Pulmonary artery endothelial cell (primary cell): ENCODE measurements around the gene NOCT. TPM values are rescaled to one million over a fixed set of nuclear protein-coding genes. Genes with fewer than 3 reads are reported as not detected.
"Not testable (repeated sequence)": the region's sequence is repeated elsewhere in the genome, so short reads cannot be mapped to it uniquely, and the experiment has no call there.

Experiments
- DNase-seq: peaks from one replicate; pipeline ENCODE4 v3.0.0-alpha.2; 2011; ENCODE audit warnings: low read depth, low spot score
- total RNA-seq: library from RNA; depleted of rRNA; stranded (reverse); fragments of >200 nt; gene quantifications from 2 replicates; pipeline ENCODE4 v1.2.3, GENCODE V29; 2014

The NOCT gene
- 23.6 and 30.3 TPM in 2 replicates for total RNA-seq

- DNase-seq: peak; percentile 78
Measured at GRCh38 chr4:139015269-139015947, at the start of gene NOCT. TSS of gene NOCT (plus strand) at chr4:139015781. CDS start at chr4:139015982, 201 bp downstream.

DNA sequence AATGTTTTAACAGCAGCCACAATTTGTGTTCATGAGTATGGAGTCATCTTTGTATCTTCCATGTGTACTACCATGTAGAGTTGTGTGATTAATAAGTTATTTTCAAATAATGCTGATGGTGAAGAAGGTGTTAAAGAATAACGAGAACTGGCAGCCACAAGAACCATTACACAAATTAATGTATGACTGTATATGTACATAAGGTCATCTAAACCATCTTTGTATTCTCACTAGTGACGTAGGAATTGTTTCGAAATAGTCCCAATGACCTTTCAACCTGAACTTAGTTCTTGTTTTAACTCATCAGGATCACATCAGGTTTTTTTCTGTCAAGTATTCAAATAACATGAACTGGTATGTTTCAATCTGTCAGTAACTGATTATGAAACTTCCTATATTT, 48.3 kb upstream of the NOCT start:
- no peak for DNase-seq

DNA sequence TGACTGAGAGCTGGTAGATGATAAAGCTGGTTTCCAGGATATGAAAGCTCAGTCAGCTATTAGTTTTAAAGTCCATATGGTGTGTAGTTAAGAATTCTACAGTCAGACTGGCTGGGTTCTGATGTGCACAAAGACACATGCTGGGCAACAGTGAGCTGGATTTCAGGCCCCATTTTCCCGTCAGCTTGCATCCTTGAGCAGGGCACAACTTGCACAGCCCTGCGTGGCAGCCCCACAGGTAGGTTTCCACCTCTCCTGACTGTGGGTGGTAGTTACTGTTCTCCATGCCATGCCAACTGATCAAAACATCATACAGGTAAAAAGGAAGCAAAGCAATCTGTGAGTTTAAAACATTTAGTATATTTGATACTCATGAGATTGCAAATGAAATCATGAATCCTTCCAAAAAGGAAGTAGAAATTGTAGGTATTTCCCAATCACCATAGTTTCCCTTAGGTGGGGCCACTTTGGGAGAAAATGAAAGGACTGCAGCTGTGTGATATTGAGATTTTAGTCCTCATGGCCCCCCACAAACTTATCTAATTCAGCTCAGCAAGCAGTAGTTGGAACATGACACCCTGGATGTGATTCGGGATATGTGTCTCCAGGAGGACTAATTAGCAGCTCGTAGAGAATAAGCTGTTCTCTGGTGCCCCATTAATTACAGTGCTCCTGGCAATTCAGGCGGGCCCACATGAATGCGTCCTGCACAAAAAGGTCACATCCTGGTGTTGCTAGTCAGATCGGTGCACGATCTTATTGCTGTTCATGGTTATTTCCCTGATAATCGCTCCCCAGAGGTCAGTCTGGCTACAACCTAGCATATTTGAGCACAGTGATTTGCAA, 42.4 kb upstream of the NOCT start:
- no peak for DNase-seq

DNA sequence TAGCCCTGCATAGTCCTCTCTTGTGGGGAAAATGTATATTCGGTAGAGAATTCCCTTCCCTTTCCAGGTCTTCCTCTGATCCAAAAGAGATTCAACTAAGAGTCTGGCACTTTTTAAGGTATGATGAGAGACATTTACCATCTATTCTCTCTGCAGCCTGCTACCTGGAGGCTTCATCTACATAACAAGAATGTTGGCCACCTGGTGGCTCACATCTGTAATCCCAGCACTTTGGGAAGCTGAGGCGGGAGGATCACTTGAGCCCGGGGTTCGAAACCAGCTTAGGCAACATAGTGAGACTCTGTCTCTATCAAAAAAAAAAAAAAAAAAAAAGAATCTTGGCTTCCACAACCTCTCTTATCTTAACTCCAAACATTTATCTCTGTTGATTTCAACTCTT, 40.4 kb upstream of the NOCT start:
- DNase-seq: no peak

- no peak for DNase-seq
Measured at GRCh38 chr4:138976526-138976925, 39.1 kb upstream of the NOCT start.

DNA sequence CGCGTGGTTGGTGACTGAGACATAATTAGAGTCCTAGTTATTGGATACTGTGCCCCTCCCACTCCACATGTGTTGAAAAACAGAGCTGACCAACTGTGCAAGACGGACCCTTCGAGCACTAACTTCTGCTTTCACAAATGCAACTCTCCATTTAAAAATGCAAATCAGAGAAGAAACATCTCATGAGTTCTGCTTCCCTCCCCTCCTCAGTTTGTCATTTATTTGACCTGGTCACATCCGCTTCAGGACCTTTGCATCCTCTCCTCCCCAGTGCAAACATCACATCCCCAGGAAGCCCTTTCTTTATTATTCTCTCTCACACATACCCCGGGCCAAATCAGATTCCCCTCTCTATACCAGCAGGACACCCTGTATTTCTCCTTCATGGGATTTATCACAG, 38.1 kb upstream of the NOCT start:
- DNase-seq: no peak

GRCh38 chr4:138978028-138978585, 37.5 kb upstream of the NOCT start:
- DNase-seq: no peak

GRCh38 chr4:138978600-138978999, 37.0 kb upstream of the NOCT start:
- DNase-seq: no peak

- no peak for DNase-seq
Measured at GRCh38 chr4:138979742-138980141, 35.8 kb upstream of the NOCT start.

- peak; percentile 79 for DNase-seq
Measured at GRCh38 chr4:138981930-138982390, 33.6 kb upstream of the NOCT start.

DNA sequence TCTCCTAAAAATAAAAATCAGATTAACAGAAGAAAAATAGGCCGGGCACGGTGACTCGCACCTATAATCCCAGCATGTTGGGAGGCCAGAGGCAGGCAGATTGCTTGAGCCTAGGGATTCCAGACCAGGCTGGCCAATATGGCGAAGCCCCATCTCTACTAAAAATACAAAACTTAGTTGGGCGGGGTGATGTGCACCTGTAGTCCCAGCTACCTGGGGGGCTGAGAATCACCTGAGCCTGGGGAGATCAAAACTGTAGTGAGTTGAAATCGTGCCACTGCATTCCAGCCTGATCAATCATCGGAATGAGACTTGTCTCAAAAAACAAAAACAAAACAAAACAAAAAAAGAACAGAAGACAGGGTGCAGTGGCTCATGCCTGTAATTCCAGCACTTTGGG, 32.8 kb upstream of the NOCT start:
- no peak for DNase-seq

DNA sequence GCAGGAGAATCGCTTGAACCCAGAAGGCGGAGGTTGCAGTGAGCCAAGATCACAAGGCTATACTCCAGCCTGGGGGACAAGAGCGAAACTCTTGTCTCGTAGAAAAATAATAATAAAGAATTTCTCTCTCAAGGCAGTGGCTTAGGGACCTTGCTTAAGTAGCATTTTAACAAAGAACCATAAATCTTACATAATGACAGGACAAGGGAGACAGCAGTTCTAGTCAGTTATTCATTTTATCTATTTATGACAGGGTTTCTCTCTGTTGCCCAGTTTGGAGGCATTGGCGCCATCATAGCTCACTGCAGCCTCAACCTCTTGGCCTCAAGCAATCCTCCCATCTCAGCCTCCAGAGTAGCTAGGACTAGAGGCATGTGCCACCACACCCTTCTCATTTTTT, 31.9 kb upstream of the NOCT start:
- no peak for DNase-seq

DNA sequence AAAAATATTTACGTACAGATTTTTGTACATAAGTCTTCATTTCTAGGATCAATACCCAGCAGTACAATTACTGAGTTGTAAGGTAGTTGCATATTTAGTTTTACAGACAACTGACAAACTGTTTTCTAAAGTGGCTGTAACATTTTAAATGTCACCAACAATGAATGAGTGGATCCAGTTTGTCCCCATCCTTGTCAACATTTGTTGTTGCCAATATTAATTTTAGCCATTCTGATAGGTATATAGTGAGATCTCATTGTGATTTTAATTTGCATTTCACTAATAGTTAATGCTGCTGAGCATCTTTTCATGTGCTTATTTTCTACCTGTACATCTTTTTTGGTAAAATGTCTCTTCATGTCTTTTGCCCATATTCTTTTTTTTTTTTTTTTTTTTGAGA, 30.9 kb upstream of the NOCT start:
- no peak for DNase-seq

DNA sequence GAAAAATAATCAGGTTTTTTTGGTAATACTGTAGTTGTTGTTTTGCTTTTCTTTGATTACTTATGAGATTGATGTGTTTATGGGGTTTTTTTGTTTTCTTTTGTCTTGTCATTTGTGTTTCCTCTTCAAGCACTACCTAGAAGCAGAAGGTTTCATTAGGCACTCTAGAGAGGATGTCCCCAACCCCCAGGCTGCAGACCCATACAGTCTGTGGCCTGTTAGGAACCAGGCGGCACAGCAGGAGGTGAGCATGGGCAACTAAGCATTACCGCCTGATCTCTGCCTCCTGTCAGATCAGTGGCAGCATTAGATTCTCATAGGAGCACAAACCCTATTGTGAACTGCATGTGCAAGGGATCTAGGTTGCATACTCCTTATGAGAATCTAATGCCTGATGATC, 22.9 kb upstream of the NOCT start:
- no peak for DNase-seq

DNA sequence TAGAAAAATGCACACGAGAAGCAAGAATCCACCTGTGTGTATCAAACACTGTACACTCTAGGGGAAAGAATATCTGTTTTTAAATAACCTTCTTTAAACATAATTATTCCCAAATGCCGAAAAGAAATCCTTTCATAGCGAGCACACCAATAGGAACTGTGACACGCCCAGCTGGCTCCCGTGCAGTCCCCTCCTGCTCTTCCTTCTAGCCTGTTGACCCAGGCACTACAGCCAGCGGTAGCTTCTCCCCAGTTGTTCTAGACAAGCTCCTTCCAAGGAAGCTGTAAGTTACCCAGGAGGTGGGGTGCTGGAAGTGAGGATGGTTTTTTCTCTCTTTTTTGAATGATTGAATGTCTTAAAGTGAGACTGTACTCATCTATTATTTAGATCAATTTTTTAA, 19.5 kb upstream of the NOCT start:
- no peak for DNase-seq

- DNase-seq: no peak
Measured at GRCh38 chr4:138999666-139000065, 15.9 kb upstream of the NOCT start.

- not testable (repeated sequence) for DNase-seq
Measured at GRCh38 chr4:139000134-139000533, 15.4 kb upstream of the NOCT start.

- DNase-seq: not testable (repeated sequence)
Measured at GRCh38 chr4:139001430-139001829, 14.2 kb upstream of the NOCT start.

GRCh38 chr4:139003668-139004067, 11.9 kb upstream of the NOCT start:
- DNase-seq: not testable (repeated sequence)

GRCh38 chr4:139005774-139006173, 9.8 kb upstream of the NOCT start:
- DNase-seq: no peak

DNA sequence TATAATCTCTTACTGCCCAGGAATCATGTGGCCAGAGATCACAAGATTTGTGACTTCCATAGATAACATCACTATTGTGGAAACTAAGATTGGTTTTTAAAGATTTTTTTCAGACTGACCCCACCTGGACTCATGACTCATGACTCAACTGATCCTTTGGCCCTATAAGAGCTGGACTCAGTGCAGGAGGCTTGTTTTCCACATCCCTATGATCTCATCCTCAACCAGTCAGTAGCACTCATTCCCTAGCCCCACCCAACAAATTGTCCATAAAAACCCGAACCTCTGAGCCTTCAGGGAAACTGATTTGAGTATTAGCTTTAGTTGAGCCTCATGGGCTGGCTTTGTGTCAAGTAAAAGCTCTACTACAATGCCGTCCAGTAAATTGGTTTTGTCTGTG, 7.9 kb upstream of the NOCT start:
- DNase-seq: no peak

GRCh38 chr4:139008278-139008677, 7.3 kb upstream of the NOCT start:
- DNase-seq: not testable (repeated sequence)
